ENCODE measurements around the gene ZNF197. TPM values are rescaled to one million over a fixed set of nuclear protein-coding genes. Genes with fewer than 3 reads are reported as not detected.

Gene ZNF197
- total RNA-seq (2016; rRNA removed; fragmentation: Illumina TruSeq; extraction: Trizol) (6.8 and 9.9 TPM in 2 replicates), polyA plus RNA-seq (2011; rRNA removed) (1.8 and 2.6 TPM in 2 replicates), polyA minus RNA-seq (2011; rRNA and poly(A)+ RNA removed; ENCODE audit: low replicate concordance) (6.0 and 12.2 TPM in 2 replicates), Bru-seq, nascent RNA (percentile 64 among the genes with signal in this experiment), BruChase-seq, experiment 1, labeled RNA remaining after a 6-hour chase (percentile 59 among the genes with signal in this experiment), BruChase-seq, experiment 2, labeled RNA remaining after a 2-hour chase (percentile 59 among the genes with signal in this experiment)
- 2.1 and 2.9 TPM in 2 replicates for total RNA-seq (2016; cell fraction: cytosol; rRNA removed; fragmentation: Illumina TruSeq; extraction: Trizol; ENCODE audit: low read depth)
- total RNA-seq (2016; cell fraction: insoluble cytoplasmic fraction; rRNA removed; fragmentation: Illumina TruSeq; extraction: Trizol) = 7.4 and 9.7 TPM in 2 replicates
- total RNA-seq (2016; cell fraction: membrane; rRNA removed; fragmentation: Illumina TruSeq; extraction: Trizol) = 4.7 and 5.8 TPM in 2 replicates
- 7.5 TPM in 2 replicates for total RNA-seq (2016; cell fraction: nucleus; rRNA removed; fragmentation: Illumina TruSeq; extraction: Trizol)
- 1.4 and 1.8 TPM in 2 replicates for polyA plus RNA-seq (2011; cell fraction: cytosol; rRNA removed)
- 1.5 and 1.7 TPM in 2 replicates for polyA plus RNA-seq (2011; cell fraction: nucleus; rRNA removed)
- polyA plus RNA-seq (2012) = 3.7 and 5.2 TPM in 2 replicates
- polyA plus RNA-seq (2016; cell fraction: cytosol; fragmentation: Illumina TruSeq; extraction: Trizol; ENCODE audit: low read depth) = 1.1 TPM in 2 replicates
- polyA plus RNA-seq (2016; cell fraction: insoluble cytoplasmic fraction; fragmentation: Illumina TruSeq; extraction: Trizol; ENCODE audit: low read depth) = 7.0 and 8.2 TPM in 2 replicates
- 1.9 and 2.5 TPM in 2 replicates for polyA plus RNA-seq (2016; cell fraction: membrane; fragmentation: Illumina TruSeq; extraction: Trizol; ENCODE audit: low read depth)
- polyA plus RNA-seq (2016; cell fraction: nucleus; fragmentation: Illumina TruSeq; extraction: Trizol; ENCODE audit: insufficient read depth, low read depth) = 9.0 and 10.6 TPM in 2 replicates
- polyA minus RNA-seq (2011; cell fraction: cytosol; rRNA and poly(A)+ RNA removed) = 2.5 and 3.8 TPM in 2 replicates
- polyA minus RNA-seq (2011; cell fraction: nucleus; rRNA and poly(A)+ RNA removed) = 7.9 and 9.7 TPM in 2 replicates
- long read RNA-seq, experiment 1, partial matches to known transcripts = 0 of 3 reads
- long read RNA-seq, experiment 1, other reads (novel, unspliced or antisense) = 3 of 3 reads
- long read RNA-seq, experiment 2, full-length matches to known transcripts = 2 of 7 reads
- long read RNA-seq, experiment 2, partial matches to known transcripts = 0 of 7 reads
- long read RNA-seq, experiment 2, other reads (novel, unspliced or antisense) = 5 of 7 reads

DNA sequence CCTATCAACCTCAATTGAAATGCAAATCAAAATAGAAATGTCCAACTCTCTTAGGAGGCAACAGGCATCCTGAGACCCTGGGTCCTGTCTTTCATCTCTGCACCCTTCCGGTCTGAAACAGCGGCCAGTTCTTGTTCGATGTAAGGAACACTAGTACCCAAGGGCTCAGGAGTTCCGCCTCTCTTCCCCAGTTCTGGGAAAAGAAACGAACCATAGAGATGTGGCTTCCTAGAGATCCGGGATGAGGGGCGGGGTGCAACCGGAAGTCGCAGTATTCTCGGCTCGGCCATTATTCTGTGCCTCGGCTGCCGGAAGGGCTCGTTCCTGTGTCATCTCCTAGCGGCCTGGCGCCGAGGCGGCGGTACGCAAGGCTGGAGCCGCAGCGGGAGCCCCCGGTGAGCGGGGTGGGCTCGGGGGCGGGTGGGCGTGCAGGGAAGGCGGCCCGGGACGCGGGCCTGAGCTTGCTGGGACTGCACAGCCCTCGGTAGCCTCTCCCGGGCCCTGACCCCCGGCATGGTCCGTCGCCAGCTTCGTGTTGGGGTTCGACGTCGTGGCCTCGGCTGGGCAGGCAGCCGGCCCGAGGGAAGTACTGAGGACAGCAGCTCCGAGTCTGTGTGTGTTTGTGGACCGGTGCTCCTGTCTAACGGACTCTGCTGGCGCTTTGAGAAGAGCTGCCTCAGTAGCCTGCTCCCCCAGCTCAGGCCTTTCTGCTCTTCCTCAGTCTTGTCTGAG, at the start of gene ZNF197:
TSS of gene ZNF197 (plus strand) at position 288 of the 732 bp plus-strand sequence. CDS start 4,119 bp downstream, outside the sequence.
- CTCF ChIA-PET (ENCODE audit: low intra/inter-chr PET ratio, low total read pairs) = no interaction called here
- in situ Hi-C loops (cut with HindIII; ENCODE audit: extremely low pct_ligation_motif_present, low pct_unique_long_range_greater_than_20kb) = no loop called here
- peak; percentile 81 for TF ChIP-seq ZFX (CRISPR knock-in tag; IDR thresholded peaks at IDR 0.05; ENCODE audit: low read depth)
- TF ChIP-seq ZHX1 (CRISPR knock-in tag; IDR thresholded peaks at IDR 0.05; ENCODE audit: low read depth) = no peak
- no peak for TF ChIP-seq ARNT (IDR thresholded peaks at IDR 0.05)
- TF ChIP-seq, protein P1, sequence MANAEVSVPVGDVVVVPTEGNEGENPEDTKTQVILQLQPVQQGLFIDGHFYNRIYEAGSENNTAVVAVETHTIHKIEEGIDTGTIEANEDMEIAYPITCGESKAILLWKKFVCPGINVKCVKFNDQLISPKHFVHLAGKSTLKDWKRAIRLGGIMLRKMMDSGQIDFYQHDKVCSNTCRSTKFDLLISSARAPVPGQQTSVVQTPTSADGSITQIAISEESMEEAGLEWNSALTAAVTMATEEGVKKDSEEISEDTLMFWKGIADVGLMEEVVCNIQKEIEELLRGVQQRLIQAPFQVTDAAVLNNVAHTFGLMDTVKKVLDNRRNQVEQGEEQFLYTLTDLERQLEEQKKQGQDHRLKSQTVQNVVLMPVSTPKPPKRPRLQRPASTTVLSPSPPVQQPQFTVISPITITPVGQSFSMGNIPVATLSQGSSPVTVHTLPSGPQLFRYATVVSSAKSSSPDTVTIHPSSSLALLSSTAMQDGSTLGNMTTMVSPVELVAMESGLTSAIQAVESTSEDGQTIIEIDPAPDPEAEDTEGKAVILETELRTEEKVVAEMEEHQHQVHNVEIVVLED (CRISPR knock-in tag; IDR thresholded peaks at IDR 0.05; ENCODE audit: borderline replicate concordance) = no peak
- peak; percentile 61; the same call in 1 of the 2 replicates for TF ChIP-seq ARID4A (CRISPR knock-in tag; IDR thresholded peaks at IDR 0.05; ENCODE audit: borderline replicate concordance)
- TF ChIP-seq ZNF616 (CRISPR knock-in tag; IDR thresholded peaks at IDR 0.05; ENCODE audit: low read depth) = no peak
- TF ChIP-seq BRD4 (CRISPR knock-in tag; IDR thresholded peaks at IDR 0.05) = peak; percentile 54; the same call in 1 of the 2 replicates

More for the DNA sequence above, at the start of gene ZNF197:
- Histone ChIP-seq H3K4me1 (ENCODE audit: insufficient read depth, low read length) (peaks cover 6% of the 10 kb centered on the region), H3K79me2 (ENCODE audit: insufficient read depth, low read length) (peaks cover 3% of the 10 kb centered on the region), H3K27me3 (ENCODE audit: control insufficient read depth in 1 of 2, insufficient read depth in 2 of 2, low read length in 2 of 2) (no peaks in the 10 kb centered on the region), H3K27ac (ENCODE audit: extremely low read length, insufficient read depth, low read length) (peak within 1 kb of the TSS; percentile 61), H2AFZ (ENCODE audit: low read length) (peak within 1 kb of the TSS; percentile 50), H3K36me3 (replicated peaks in 1 of 2; ENCODE audit: control insufficient read depth in 1 of 2, insufficient read depth in 2 of 2, low read length in 2 of 2) (no peaks in the 10 kb centered on the region; a peak in 1 of 5 replicates), H4K20me1 (ENCODE audit: insufficient read depth, low read length) (no peaks in the 10 kb centered on the region), H3K4me3 (replicated peaks in 1 of 3; ENCODE audit: insufficient read depth in 1 of 3, low read depth in 2 of 3, low read length in 3 of 3) (peak within 1 kb of the TSS; percentile 58 to 75 (median 68); a peak in 5 of 6 replicates), H3K9ac (ENCODE audit: insufficient read depth, low read depth, low read length) (peak within 1 kb of the TSS; percentile 71), H3K9me3 (ENCODE audit: low read length) (no peaks in the 10 kb centered on the region), H3K4me2 (ENCODE audit: low read depth, low read length) (peak within 1 kb of the TSS; percentile 61)
- intact Hi-C loops (cut with micrococcal nuclease; ENCODE audit: unreplicated experiment) = loop anchor here (5.0 kb wide), 1 partner anchor 578 kb away; no protein-coding TSS in a partner anchor
- WGBS (ENCODE audit: low lambda C conversion rate) = 74% methylated on average over 19 of the region's 47 CpGs
- peak; percentile 18 for FAIRE-seq
- BruUV-seq (replicated peaks) = no TSS peak
- peak; percentile 96 for ATAC-seq
- POLR2A ChIA-PET = interaction anchor here (0.6 to 2.5 kb wide), 2 partner anchors 113 to 138 kb away, joined by 3 to 12 read pairs; no protein-coding TSS in a partner anchor
- peak; percentile 57 for DNase-seq (ENCODE audit: low spot score)
